Trophoblast cell (in vitro differentiated cells and primary cell): Measurements from ENCODE around the gene SNAPC5.

Source experiments
- DNase-seq, 2 donors: peaks; one replicate each; pipeline ENCODE4 v3.0.0-alpha.2; 2016
- H2AFZ ChIP-seq: 2 replicates; pipeline ENCODE4 v1.6.1; 2013; ENCODE audit warnings: low read length, moderate library complexity, mild to moderate bottlenecking; ENCODE audit not compliant: insufficient read depth, poor library complexity
- H2AK5ac ChIP-seq: 2 replicates; pipeline ENCODE4 v1.6.1; 2013; ENCODE audit warnings: mild to moderate bottlenecking, low read length
- H2BK120ac ChIP-seq: 2 replicates; pipeline ENCODE4 v1.6.1; 2013; ENCODE audit warnings: low read length, mild to moderate bottlenecking, moderate library complexity; ENCODE audit not compliant: insufficient read depth, poor library complexity
- H2BK12ac ChIP-seq: 2 replicates; pipeline ENCODE4 v1.6.1; 2013; ENCODE audit warnings: mild to moderate bottlenecking, low read length, moderate library complexity
- H2BK5ac ChIP-seq: 2 replicates; pipeline ENCODE4 v1.6.1; 2013; ENCODE audit warnings: low read length, low read depth, moderate library complexity, mild to moderate bottlenecking; ENCODE audit not compliant: poor library complexity
- H3K14ac ChIP-seq: 2 replicates; pipeline ENCODE4 v1.6.1; 2013; ENCODE audit warnings: mild to moderate bottlenecking, low read length
- H3K18ac ChIP-seq: 2 replicates; pipeline ENCODE4 v1.6.1; 2013; ENCODE audit warnings: mild to moderate bottlenecking, low read length
- H3K23ac ChIP-seq: 2 replicates; pipeline ENCODE4 v1.6.1; 2013; ENCODE audit warnings: low read length
- H3K27ac ChIP-seq: 2 replicates; pipeline ENCODE4 v1.5.1; 2013; ENCODE audit warnings: low read depth, mild to moderate bottlenecking, inconsistent platforms, low read length, moderate library complexity
- H3K27me3 ChIP-seq: 2 replicates; pipeline ENCODE4 v1.6.1; 2013; ENCODE audit warnings: inconsistent platforms, mild to moderate bottlenecking, low read length, moderate library complexity; ENCODE audit not compliant: insufficient read depth
- H3K36me3 ChIP-seq, 2 experiments: 1 replicate in 1 of 2; 2 replicates in 1 of 2; pipeline ENCODE4 v1.6.1; 2013; ENCODE audit warnings: low read length in 2 of 2, mild to moderate bottlenecking in 2 of 2, moderate library complexity in 1 of 2; ENCODE audit not compliant: insufficient read depth in 2 of 2, control insufficient read depth in 1 of 2
- H3K4ac ChIP-seq: 2 replicates; pipeline ENCODE4 v1.6.1; 2013; ENCODE audit warnings: low read depth, mild to moderate bottlenecking, low read length, moderate library complexity
- H3K4me1 ChIP-seq, 2 experiments: 1 replicate in 1 of 2; 2 replicates in 1 of 2; pipeline ENCODE4 v1.6.1; 2013; ENCODE audit warnings: low read length in 2 of 2, mild to moderate bottlenecking in 2 of 2, moderate library complexity in 1 of 2; ENCODE audit not compliant: insufficient read depth in 2 of 2, control insufficient read depth in 1 of 2
- H3K4me2 ChIP-seq: 2 replicates; pipeline ENCODE4 v1.6.1; 2013; ENCODE audit warnings: inconsistent platforms, mild to moderate bottlenecking, low read length, moderate library complexity
- H3K4me3 ChIP-seq: 2 replicates; pipeline ENCODE4 v1.5.1; 2013; ENCODE audit warnings: mild to moderate bottlenecking, low read depth, low read length, inconsistent platforms
- H3K79me1 ChIP-seq: one replicate; pipeline ENCODE4 v1.6.1; 2013; ENCODE audit warnings: low read length
- H3K79me2 ChIP-seq: 2 replicates; pipeline ENCODE4 v1.6.1; 2013; ENCODE audit warnings: low read length, mild to moderate bottlenecking; ENCODE audit not compliant: control insufficient read depth, insufficient read depth, poor library complexity
- H3K9ac ChIP-seq: 2 replicates; pipeline ENCODE4 v1.6.1; 2013; ENCODE audit warnings: mild to moderate bottlenecking, low read length
- H3K9me3 ChIP-seq: 2 replicates; pipeline ENCODE4 v1.6.1; 2013; ENCODE audit warnings: low read depth, mild to moderate bottlenecking, control low read depth, inconsistent platforms, low read length; ENCODE audit not compliant: insufficient read depth
- H4K12ac ChIP-seq: 2 replicates; pipeline ENCODE4 v1.6.1; 2013; ENCODE audit warnings: low read depth, mild to moderate bottlenecking, low read length, moderate library complexity
- H4K8ac ChIP-seq: 2 replicates; pipeline ENCODE4 v1.6.1; 2013; ENCODE audit warnings: low read depth, mild to moderate bottlenecking, low read length, moderate library complexity
- H4K91ac ChIP-seq: one replicate; pipeline ENCODE4 v1.6.1; 2013; ENCODE audit warnings: low read depth, mild to moderate bottlenecking, low read length, moderate library complexity
- WGBS: extraction: QIAGEN DNeasy Blood & Tissue Kit; methylation state at CpG from one replicate; pipeline ENCODE4 v1.1.7; 2013; ENCODE audit warnings: missing lambda C conversion rate; ENCODE audit not compliant: insufficient read length, insufficient coverage; ENCODE audit errors: extremely low coverage; 5-methylcytosine and 5-hydroxymethylcytosine counted together

Gene SNAPC5

GRCh38 chr15:66456211-66456610 is 41.4 kb downstream of the SNAPC5 start:
- no peak overlapping the region for H2BK5ac ChIP-seq
- no CpG with 5 or more reads among the region's 3 CpGs for WGBS

GRCh38 chr15:66454143-66454542 is 43.4 kb downstream of the SNAPC5 start:
- Histone ChIP-seq H4K8ac (no peak overlapping the region), H3K36me3 (peaks cover 2 to 7% of the 10 kb centered on the region in 2 experiments), H2BK5ac (no peak overlapping the region), H2AK5ac (no peak overlapping the region), H2BK12ac (no peak overlapping the region), H3K18ac (no peak overlapping the region), H3K27ac (no peak overlapping the region), H3K4me2 (no peak overlapping the region), H2BK120ac (no peak overlapping the region), H3K4me1 (no peaks in the 10 kb centered on the region), H3K23ac (no peak overlapping the region), H3K79me2 (no peaks in the 10 kb centered on the region), H3K27me3 (no peaks in the 10 kb centered on the region), H3K9ac (no peak overlapping the region), H2AFZ (no peak overlapping the region), H3K4me3 (no peak overlapping the region), H3K14ac (no peak overlapping the region), H4K12ac (no peak overlapping the region), H3K4ac (no peak overlapping the region), H4K91ac (no peak overlapping the region), H3K79me1 (no peaks in the 10 kb centered on the region), H3K9me3 (no peaks in the 10 kb centered on the region)
- peak in 1 of 2 donors; percentile 57 for DNase-seq
- WGBS: no CpG with 5 or more reads among the region's 2 CpGs

More at GRCh38 chr15:66456211-66456610, 41.4 kb downstream of the SNAPC5 start:
- Histone ChIP-seq H3K79me1 (peaks cover 3% of the 10 kb centered on the region), H3K36me3 (peaks cover 2 to 7% of the 10 kb centered on the region in 2 experiments), H3K27ac (no peak overlapping the region), H3K18ac (no peak overlapping the region), H3K4me1 (peaks cover 7 to 10% of the 10 kb centered on the region in 2 experiments), H2AFZ (no peak overlapping the region), H2AK5ac (no peak overlapping the region), H4K12ac (no peak overlapping the region), H3K14ac (no peak overlapping the region), H3K4me3 (no peak overlapping the region), H2BK12ac (no peak overlapping the region), H2BK120ac (no peak overlapping the region), H3K9ac (no peak overlapping the region), H3K9me3 (no peaks in the 10 kb centered on the region), H3K79me2 (no peaks in the 10 kb centered on the region), H3K23ac (no peak overlapping the region), H3K4me2 (no peak overlapping the region), H4K91ac (no peak overlapping the region), H3K27me3 (no peaks in the 10 kb centered on the region), H4K8ac (no peak overlapping the region), H3K4ac (no peak overlapping the region)
- DNase-seq: no peak

- no peak overlapping the region for H2BK5ac ChIP-seq
- no CpG with 5 or more reads among the region's 1 CpG for WGBS
- H3K27me3 ChIP-seq: no peaks in the 10 kb centered on the region
- no peak overlapping the region for H3K9ac ChIP-seq
- H3K14ac ChIP-seq: no peak overlapping the region
- no peak overlapping the region for H4K91ac ChIP-seq
- no peak overlapping the region for H2BK12ac ChIP-seq
- peaks cover 2 to 9% of the 10 kb centered on the region in 2 experiments for H3K36me3 ChIP-seq
- no peaks in the 10 kb centered on the region for H3K79me2 ChIP-seq
- no peak overlapping the region for H2AK5ac ChIP-seq
- no peak overlapping the region for H3K23ac ChIP-seq
- no peaks in the 10 kb centered on the region for H3K4me1 ChIP-seq
- no peaks in the 10 kb centered on the region for H3K79me1 ChIP-seq
- DNase-seq: no peak
- no peak overlapping the region for H3K4ac ChIP-seq
- H3K4me3 ChIP-seq: no peak overlapping the region
- no peak overlapping the region for H4K12ac ChIP-seq
- no peaks in the 10 kb centered on the region for H3K9me3 ChIP-seq
- H2BK120ac ChIP-seq: no peak overlapping the region
- H3K4me2 ChIP-seq: no peak overlapping the region
- H2AFZ ChIP-seq: no peak overlapping the region
- no peak overlapping the region for H4K8ac ChIP-seq
- no peak overlapping the region for H3K27ac ChIP-seq
- no peak overlapping the region for H3K18ac ChIP-seq
Measured at GRCh38 chr15:66452971-66453580, 44.5 kb downstream of the SNAPC5 start.

GRCh38 chr15:66452420-66452819 is 45.1 kb downstream of the SNAPC5 start:
- Histone ChIP-seq H3K4ac (no peak overlapping the region), H3K79me2 (no peaks in the 10 kb centered on the region), H4K12ac (no peak overlapping the region), H2AK5ac (no peak overlapping the region), H3K27ac (no peak overlapping the region), H3K14ac (no peak overlapping the region), H3K18ac (no peak overlapping the region), H2AFZ (no peak overlapping the region), H3K9me3 (no peaks in the 10 kb centered on the region), H3K4me1 (no peaks in the 10 kb centered on the region), H3K4me3 (no peak overlapping the region), H3K9ac (no peak overlapping the region), H3K23ac (no peak overlapping the region), H2BK12ac (no peak overlapping the region), H4K91ac (no peak overlapping the region), H3K4me2 (no peak overlapping the region), H2BK5ac (no peak overlapping the region), H3K36me3 (peaks cover 6 to 11% of the 10 kb centered on the region in 2 experiments), H3K79me1 (no peaks in the 10 kb centered on the region), H2BK120ac (no peak overlapping the region), H3K27me3 (no peaks in the 10 kb centered on the region), H4K8ac (no peak overlapping the region)
- no peak for DNase-seq
- no CpG with 5 or more reads among the region's 4 CpGs for WGBS
